ENCODE measurements around the gene CSNK1A1.
"Not testable (repeated sequence)": the region's sequence is repeated elsewhere in the genome, so short reads cannot be mapped to it uniquely, and the experiment has no call there.

Gene CSNK1A1

GRCh38 chr5:149514512-149514911, 36.7 kb downstream of the CSNK1A1 start:
- TF ChIP-seq CTCF (IDR thresholded peaks at IDR 0.05; ENCODE audit: low read depth, low read length) = no peak
- no peak for DNase-seq (ENCODE audit: extremely low read depth, low read depth)

GRCh38 chr5:149513372-149513947, 37.8 kb downstream of the CSNK1A1 start:
- not testable (repeated sequence) for DNase-seq (ENCODE audit: extremely low read depth, low read depth)

- no peak for TF ChIP-seq CTCF (IDR thresholded peaks at IDR 0.05; ENCODE audit: low read depth, low read length)
- DNase-seq (ENCODE audit: extremely low read depth, low read depth) = no peak
Measured at GRCh38 chr5:149510136-149510535, 41.1 kb downstream of the CSNK1A1 start.

GRCh38 chr5:149504677-149505076, 46.6 kb downstream of the CSNK1A1 start:
- DNase-seq (ENCODE audit: extremely low read depth, low read depth) = no peak
- TF ChIP-seq CTCF (IDR thresholded peaks at IDR 0.05; ENCODE audit: low read depth, low read length) = no peak

GRCh38 chr5:149503006-149503405, 48.2 kb downstream of the CSNK1A1 start:
- no peak for TF ChIP-seq CTCF (IDR thresholded peaks at IDR 0.05; ENCODE audit: low read depth, low read length)

GRCh38 chr5:149500922-149501582, 50.2 kb downstream of the CSNK1A1 start:
- TF ChIP-seq CTCF (IDR thresholded peaks at IDR 0.05; ENCODE audit: low read depth, low read length) = no peak
- no peak for DNase-seq (ENCODE audit: extremely low read depth, low read depth)

More at GRCh38 chr5:149503006-149503405, 48.2 kb downstream of the CSNK1A1 start:
- DNase-seq (ENCODE audit: extremely low read depth, low read depth) = no peak

GRCh38 chr5:149498724-149499336, 52.4 kb downstream of the CSNK1A1 start:
- no peak for TF ChIP-seq CTCF (IDR thresholded peaks at IDR 0.05; ENCODE audit: low read depth, low read length)
- no peak for DNase-seq (ENCODE audit: extremely low read depth, low read depth)
